Activated CD8-positive, alpha-beta memory T cell treated with anti-CD3 and anti-CD28 coated beads for 24 hours (primary cell): ENCODE measurements around the gene VPS33A.
"Not testable (repeated sequence)": the region's sequence is repeated elsewhere in the genome, so short reads cannot be mapped to it uniquely, and the experiment has no call there.

ENCODE experiments used
- DNase-seq: peaks from one replicate; pipeline ENCODE4 v3.0.0-alpha.2; 2020

The VPS33A gene

GRCh38 chr12:122203301-122204166 is 62.8 kb downstream of the VPS33A start, which contains the start of gene B3GNT4:
TSS of gene B3GNT4 (plus strand) at chr12:122203709. CDS start at chr12:122204619, 910 bp downstream.
- DNase-seq = peak; percentile 83

GRCh38 chr12:122202811-122203210 is 63.5 kb downstream of the VPS33A start:
- DNase-seq = not testable (repeated sequence)

- no peak for DNase-seq
Observed at GRCh38 chr12:122202017-122202416, 64.3 kb downstream of the VPS33A start.

- no peak for DNase-seq
Observed at GRCh38 chr12:122201381-122201780, 64.9 kb downstream of the VPS33A start.

GRCh38 chr12:122200541-122201175 is 65.6 kb downstream of the VPS33A start:
- DNase-seq = no peak

GRCh38 chr12:122199484-122200355 is 66.6 kb downstream of the VPS33A start:
- DNase-seq = no peak

GRCh38 chr12:122197612-122197966 is 68.7 kb downstream of the VPS33A start:
- DNase-seq = no peak

GRCh38 chr12:122195405-122195804 is 70.9 kb downstream of the VPS33A start:
- no peak for DNase-seq

GRCh38 chr12:122194804-122195203 is 71.5 kb downstream of the VPS33A start:
- no peak for DNase-seq

GRCh38 chr12:122192441-122192840 is 73.9 kb downstream of the VPS33A start:
- no peak for DNase-seq

GRCh38 chr12:122190842-122191668 is 75.2 kb downstream of the VPS33A start:
- peak; percentile 87 for DNase-seq

- no peak for DNase-seq
Observed at GRCh38 chr12:122189626-122190475, 76.4 kb downstream of the VPS33A start.

- no peak for DNase-seq
Observed at GRCh38 chr12:122187466-122187865, 78.8 kb downstream of the VPS33A start.

GRCh38 chr12:122185494-122186082 is 80.7 kb downstream of the VPS33A start:
- DNase-seq = no peak

GRCh38 chr12:122185079-122185478 is 81.2 kb downstream of the VPS33A start:
- no peak for DNase-seq

GRCh38 chr12:122184517-122184916 is 81.8 kb downstream of the VPS33A start:
- no peak for DNase-seq

- DNase-seq = no peak
Observed at GRCh38 chr12:122183588-122183940, 82.7 kb downstream of the VPS33A start.

- DNase-seq = peak; percentile 72
Observed at GRCh38 chr12:122182887-122183587, 83.3 kb downstream of the VPS33A start, which contains the start of gene LRRC43. TSS of gene LRRC43 (plus strand) at chr12:122183123. CDS start at chr12:122183145, 22 bp downstream.
